Liver (tissue), 9 donors: Measurements from ENCODE around the gene KRR1. TPM values are rescaled to one million over a fixed set of nuclear protein-coding genes. Genes with fewer than 3 reads are reported as not detected.

Experiments used
- DNase-seq: peaks from one replicate; pipeline ENCODE4 v3.0.0-alpha.2; 2017; ENCODE audit warnings: low spot score
- H3K27ac ChIP-seq, 2 donors: one replicate each; pipeline ENCODE4 v1.7.0; 2013; ENCODE audit warnings: inconsistent platforms in 2 of 2, low read length in 2 of 2, control low read depth in 1 of 2, low read depth in 1 of 2, mild to moderate bottlenecking in 1 of 2
- H3K27me3 ChIP-seq, 4 donors: one replicate each; pipeline versions ENCODE4 v1.6.1 to v1.7.0; 2013; ENCODE audit warnings: low read length in 3 of 4, inconsistent platforms in 1 of 4, mild to moderate bottlenecking in 1 of 4, moderate library complexity in 1 of 4; ENCODE audit not compliant: control insufficient read depth in 4 of 4, insufficient read depth in 4 of 4
- H3K36me3 ChIP-seq, 4 donors: one replicate each; pipeline versions ENCODE4 v1.6.1 to v1.7.0; 2013; ENCODE audit warnings: low read length in 3 of 4, mild to moderate bottlenecking in 3 of 4, low read depth in 1 of 4, moderate library complexity in 1 of 4; ENCODE audit not compliant: control insufficient read depth in 4 of 4, insufficient read depth in 3 of 4
- H3K4me1 ChIP-seq, 4 donors: one replicate each; pipeline versions ENCODE4 v1.6.1 to v1.7.0; 2013; ENCODE audit warnings: low read length in 3 of 4, mild to moderate bottlenecking in 3 of 4, moderate library complexity in 1 of 4; ENCODE audit not compliant: control insufficient read depth in 4 of 4, insufficient read depth in 4 of 4
- H3K4me3 ChIP-seq, 3 donors: one replicate each; pipeline versions ENCODE4 v1.6.1 to v1.7.0; 2013; ENCODE audit warnings: low read length in 3 of 3, control low read depth in 1 of 3, low read depth in 1 of 3, mild to moderate bottlenecking in 1 of 3
- H3K9ac ChIP-seq, 2 donors: one replicate each; pipeline ENCODE4 v1.7.0; 2013; ENCODE audit warnings: low read length in 2 of 2, mild to moderate bottlenecking in 2 of 2, moderate library complexity in 2 of 2, control low read depth in 1 of 2, low read depth in 1 of 2
- H3K9me3 ChIP-seq, 4 donors: one replicate each; pipeline versions ENCODE4 v1.6.1 to v1.7.0; 2013; ENCODE audit warnings: low read length in 3 of 4; ENCODE audit not compliant: control insufficient read depth in 4 of 4
- EGR1 ChIP-seq, 2 donors: IDR thresholded peaks; 2 replicates each; pipeline ENCODE4 v1.6.1; 2016 to 2018; ENCODE audit warnings: antibody characterized with exemption in 2 of 2, low read depth in 2 of 2
- FOXA1 ChIP-seq: IDR thresholded peaks from 2 replicates; pipeline ENCODE4 v1.6.1; 2016; ENCODE audit warnings: antibody characterized with exemption
- FOXA2 ChIP-seq: IDR thresholded peaks from 2 replicates; pipeline ENCODE4 v1.6.1; 2016; ENCODE audit warnings: antibody characterized with exemption
- GABPA ChIP-seq, 2 donors: IDR thresholded peaks in 1 of 2; conservative IDR thresholded peaks in 1 of 2; 2 replicates each; pipeline ENCODE4 v1.6.1; 2016; ENCODE audit warnings: antibody characterized with exemption in 2 of 2, mild to moderate bottlenecking in 1 of 2, moderate library complexity in 1 of 2
- HNF4A ChIP-seq, 2 donors: conservative IDR thresholded peaks; 2 replicates each; pipeline ENCODE4 v1.6.1; 2016; ENCODE audit warnings: antibody characterized with exemption in 2 of 2, mild to moderate bottlenecking in 2 of 2
- HNF4G ChIP-seq: IDR thresholded peaks from 2 replicates; pipeline ENCODE4 v1.6.1; 2016; ENCODE audit warnings: antibody characterized with exemption
- JUND ChIP-seq, 2 donors: IDR thresholded peaks; 2 replicates each; pipeline ENCODE4 v1.6.1; 2016; ENCODE audit warnings: antibody characterized with exemption in 2 of 2
- NR2F2 ChIP-seq: IDR thresholded peaks from 2 replicates; pipeline ENCODE4 v1.6.1; 2016; ENCODE audit warnings: antibody characterized with exemption
- RAD21 ChIP-seq, 2 donors: IDR thresholded peaks; 2 replicates each; pipeline ENCODE4 v1.6.1; 2016; ENCODE audit warnings: antibody characterized with exemption in 2 of 2, mild to moderate bottlenecking in 2 of 2
- RXRA ChIP-seq, 2 donors: IDR thresholded peaks; 2 replicates each; pipeline ENCODE4 v1.6.1; 2017 to 2018; ENCODE audit warnings: antibody characterized with exemption in 2 of 2, mild to moderate bottlenecking in 1 of 2
- SP1 ChIP-seq: IDR thresholded peaks from 2 replicates; pipeline ENCODE4 v1.6.1; 2018; ENCODE audit warnings: antibody characterized with exemption, mild to moderate bottlenecking
- TAF1 ChIP-seq: conservative IDR thresholded peaks from 2 replicates; pipeline ENCODE4 v1.6.1; 2016; ENCODE audit warnings: antibody characterized with exemption, mild to moderate bottlenecking
- YY1 ChIP-seq: IDR thresholded peaks from 2 replicates; pipeline ENCODE4 v1.6.1; 2016; ENCODE audit warnings: antibody characterized with exemption, mild to moderate bottlenecking
- ZBTB33 ChIP-seq: IDR thresholded peaks from 2 replicates; pipeline ENCODE4 v1.6.1; 2016; ENCODE audit warnings: antibody characterized with exemption
- WGBS: extraction: QIAGEN DNeasy Blood & Tissue Kit; methylation state at CpG from one replicate; pipeline ENCODE4 v1.1.7; 2013; 5-methylcytosine and 5-hydroxymethylcytosine counted together
- polyA plus RNA-seq, 2 donors: library from polyadenylated mRNA; stranded (reverse) in 1 of 2; unstranded in 1 of 2; fragments of 200-250 nt in 1 of 2; fragments of >200 nt in 1 of 2; fragmentation: Nextera tagmentation in 1 of 2; extraction: Ambion mirVana in 1 of 2; gene quantifications; one replicate each; pipeline versions ENCODE4 v1.2.1 to v1.2.3, GENCODE V29; 2013 to 2015
- total RNA-seq, 2 donors: library from RNA; depleted of rRNA; stranded (reverse); fragments of >200 nt; gene quantifications; one replicate each; pipeline ENCODE4 v1.2.3, GENCODE V29; 2014
- TF ChIP-seq, protein P1 (sequence below): IDR thresholded peaks from 2 replicates; pipeline ENCODE4 v1.6.1; 2016; ENCODE audit warnings: antibody characterized with exemption
- TF ChIP-seq, protein P2 (sequence below): IDR thresholded peaks from 2 replicates; pipeline ENCODE4 v1.6.1; 2016; ENCODE audit warnings: antibody characterized with exemption, mild to moderate bottlenecking
- TF ChIP-seq, protein P3 (sequence below): IDR thresholded peaks from 2 replicates; pipeline ENCODE4 v1.6.1; 2016; ENCODE audit warnings: antibody characterized with exemption
- TF ChIP-seq, protein P4 (sequence below): fragments of 150-350 bp; IDR thresholded peaks from 2 replicates; pipeline ENCODE4 v1.5.1; 2017; ENCODE audit warnings: improper control_type of control experiment, low read depth, low read length; ENCODE audit not compliant: missing input control
- donor health status: healthy.
- donor health status: healthy.
- donor health status: healthy.
- donor health status: healthy.
- donor health status: healthy.

Gene KRR1
- total and polyA plus RNA-seq, 4 donors = 9.9 to 19.8 (median 14.9) TPM

GRCh38 chr12:75529826-75530225 lies 18.4 kb upstream of the KRR1 start:
- H3K9me3 ChIP-seq = no peaks in the 10 kb centered on the region
- H3K27me3 ChIP-seq = no peaks in the 10 kb centered on the region
- H3K9ac ChIP-seq = no peak overlapping the region
- TF ChIP-seq FOXA2 (no peak), HNF4G (no peak), RXRA (IDR thresholded peaks at IDR 0.05) (no peak), RAD21 (IDR thresholded peaks at IDR 0.05) (no peak), FOXA1 (no peak), SP1 (no peak), EGR1 (IDR thresholded peaks at IDR 0.05; ENCODE audit: low read depth in 2 of 2) (no peak), NR2F2 (no peak), GABPA (IDR thresholded peaks at IDR 0.05 in 1 of 2, conservative IDR thresholded peaks at IDR 0.05 in 1 of 2) (no peak), ZBTB33 (no peak), HNF4A (conservative IDR thresholded peaks at IDR 0.05) (no peak), JUND (IDR thresholded peaks at IDR 0.05) (no peak), YY1 (no peak), TAF1 (no peak)
- TF ChIP-seq, protein P1, sequence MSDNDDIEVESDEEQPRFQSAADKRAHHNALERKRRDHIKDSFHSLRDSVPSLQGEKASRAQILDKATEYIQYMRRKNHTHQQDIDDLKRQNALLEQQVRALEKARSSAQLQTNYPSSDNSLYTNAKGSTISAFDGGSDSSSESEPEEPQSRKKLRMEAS = no peak
- TF ChIP-seq, protein P2, sequence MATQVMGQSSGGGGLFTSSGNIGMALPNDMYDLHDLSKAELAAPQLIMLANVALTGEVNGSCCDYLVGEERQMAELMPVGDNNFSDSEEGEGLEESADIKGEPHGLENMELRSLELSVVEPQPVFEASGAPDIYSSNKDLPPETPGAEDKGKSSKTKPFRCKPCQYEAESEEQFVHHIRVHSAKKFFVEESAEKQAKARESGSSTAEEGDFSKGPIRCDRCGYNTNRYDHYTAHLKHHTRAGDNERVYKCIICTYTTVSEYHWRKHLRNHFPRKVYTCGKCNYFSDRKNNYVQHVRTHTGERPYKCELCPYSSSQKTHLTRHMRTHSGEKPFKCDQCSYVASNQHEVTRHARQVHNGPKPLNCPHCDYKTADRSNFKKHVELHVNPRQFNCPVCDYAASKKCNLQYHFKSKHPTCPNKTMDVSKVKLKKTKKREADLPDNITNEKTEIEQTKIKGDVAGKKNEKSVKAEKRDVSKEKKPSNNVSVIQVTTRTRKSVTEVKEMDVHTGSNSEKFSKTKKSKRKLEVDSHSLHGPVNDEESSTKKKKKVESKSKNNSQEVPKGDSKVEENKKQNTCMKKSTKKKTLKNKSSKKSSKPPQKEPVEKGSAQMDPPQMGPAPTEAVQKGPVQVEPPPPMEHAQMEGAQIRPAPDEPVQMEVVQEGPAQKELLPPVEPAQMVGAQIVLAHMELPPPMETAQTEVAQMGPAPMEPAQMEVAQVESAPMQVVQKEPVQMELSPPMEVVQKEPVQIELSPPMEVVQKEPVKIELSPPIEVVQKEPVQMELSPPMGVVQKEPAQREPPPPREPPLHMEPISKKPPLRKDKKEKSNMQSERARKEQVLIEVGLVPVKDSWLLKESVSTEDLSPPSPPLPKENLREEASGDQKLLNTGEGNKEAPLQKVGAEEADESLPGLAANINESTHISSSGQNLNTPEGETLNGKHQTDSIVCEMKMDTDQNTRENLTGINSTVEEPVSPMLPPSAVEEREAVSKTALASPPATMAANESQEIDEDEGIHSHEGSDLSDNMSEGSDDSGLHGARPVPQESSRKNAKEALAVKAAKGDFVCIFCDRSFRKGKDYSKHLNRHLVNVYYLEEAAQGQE = no peak
- TF ChIP-seq, protein P3, sequence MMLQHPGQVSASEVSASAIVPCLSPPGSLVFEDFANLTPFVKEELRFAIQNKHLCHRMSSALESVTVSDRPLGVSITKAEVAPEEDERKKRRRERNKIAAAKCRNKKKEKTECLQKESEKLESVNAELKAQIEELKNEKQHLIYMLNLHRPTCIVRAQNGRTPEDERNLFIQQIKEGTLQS = no peak
- TF ChIP-seq, protein P4, sequence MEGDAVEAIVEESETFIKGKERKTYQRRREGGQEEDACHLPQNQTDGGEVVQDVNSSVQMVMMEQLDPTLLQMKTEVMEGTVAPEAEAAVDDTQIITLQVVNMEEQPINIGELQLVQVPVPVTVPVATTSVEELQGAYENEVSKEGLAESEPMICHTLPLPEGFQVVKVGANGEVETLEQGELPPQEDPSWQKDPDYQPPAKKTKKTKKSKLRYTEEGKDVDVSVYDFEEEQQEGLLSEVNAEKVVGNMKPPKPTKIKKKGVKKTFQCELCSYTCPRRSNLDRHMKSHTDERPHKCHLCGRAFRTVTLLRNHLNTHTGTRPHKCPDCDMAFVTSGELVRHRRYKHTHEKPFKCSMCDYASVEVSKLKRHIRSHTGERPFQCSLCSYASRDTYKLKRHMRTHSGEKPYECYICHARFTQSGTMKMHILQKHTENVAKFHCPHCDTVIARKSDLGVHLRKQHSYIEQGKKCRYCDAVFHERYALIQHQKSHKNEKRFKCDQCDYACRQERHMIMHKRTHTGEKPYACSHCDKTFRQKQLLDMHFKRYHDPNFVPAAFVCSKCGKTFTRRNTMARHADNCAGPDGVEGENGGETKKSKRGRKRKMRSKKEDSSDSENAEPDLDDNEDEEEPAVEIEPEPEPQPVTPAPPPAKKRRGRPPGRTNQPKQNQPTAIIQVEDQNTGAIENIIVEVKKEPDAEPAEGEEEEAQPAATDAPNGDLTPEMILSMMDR = no peak
- H3K27ac ChIP-seq = no peak overlapping the region
- DNase-seq = no peak
- H3K36me3 ChIP-seq = no peaks in the 10 kb centered on the region
- no peak overlapping the region for H3K4me3 ChIP-seq
- 66% methylated on average over 1 of the region's 1 CpG for WGBS
- H3K4me1 ChIP-seq = no peaks in the 10 kb centered on the region
